PC-3 (cell line): ENCODE results near the gene PEPD.

Experiments
- CTCF ChIP-seq: fragments of 300-600 bp; sonication (generic); conservative IDR thresholded peaks from 2 replicates; pipeline ENCODE4 v1.5.1; 2017; ENCODE audit warnings: antibody characterized with exemption, low read depth, mild to moderate bottlenecking, low read length
- EZH2 ChIP-seq: fragments of 300-600 bp; sonication (generic); IDR thresholded peaks from one replicate; pipeline ENCODE4 v1.6.1; 2017; ENCODE audit warnings: antibody characterized with exemption, mild to moderate bottlenecking, low read length; ENCODE audit not compliant: unreplicated experiment

GRCh38 chr19:33508431-33508830 lies 13.2 kb downstream of the PEPD start:
- no peak for TF ChIP-seq CTCF
- TF ChIP-seq EZH2, result no peak
